NCI-H446 treated with DMSO at 0.1 percent for 48 hours (cell line): ENCODE data around the gene ZNF672.
"Not testable (repeated sequence)": the region's sequence is repeated elsewhere in the genome, so short reads cannot be mapped to it uniquely, and the experiment has no call there.

Experiments
- DNase-seq: peaks from one replicate; lab custom pipeline; 2025; lab: John Stamatoyannopoulos, UW

The ZNF672 gene

GRCh38 chr1:248889914-248890243 lies 51.9 kb downstream of the ZNF672 start:
- not testable (repeated sequence) for DNase-seq

GRCh38 chr1:248890549-248891498 lies 52.8 kb downstream of the ZNF672 start:
- no peak for DNase-seq

- DNase-seq: no peak
Observed at GRCh38 chr1:248891758-248892157, 53.7 kb downstream of the ZNF672 start.

GRCh38 chr1:248892590-248892989 lies 54.6 kb downstream of the ZNF672 start:
- DNase-seq: no peak

GRCh38 chr1:248894837-248895236 lies 56.8 kb downstream of the ZNF672 start:
- no peak for DNase-seq

- DNase-seq: no peak
Observed at GRCh38 chr1:248897412-248898337, 59.7 kb downstream of the ZNF672 start.
